Naive thymus-derived CD4-positive, alpha-beta T cell (primary cell): ENCODE results near the gene CEMP1. TPM values are rescaled to one million over a fixed set of nuclear protein-coding genes. Genes with fewer than 3 reads are reported as not detected.

Source experiments
- ATAC-seq: fragments of 150-1000 bp; cut with Tn5 transposase; 2 replicates; pipeline ENCODE4 v1.10.0; 2021; ENCODE audit warnings: mild to moderate bottlenecking, moderate library complexity
- CTCF ChIA-PET: fragments of 350-600 bp; sonication (Branson Sonifier 250); formaldehyde crosslinking; loops from one replicate; lab custom pipeline; 2021; ENCODE audit warnings: antibody characterized with exemption; lab: Charles Lee
- POLR2A ChIA-PET: fragments of 350-600 bp; sonication (Branson Sonifier 250); formaldehyde crosslinking; loops from one replicate; lab custom pipeline; 2021; ENCODE audit warnings: antibody characterized with exemption, inconsistent platforms; lab: Charles Lee
- DNase-seq, 9 donors: peaks; one replicate each; pipeline versions ENCODE4 v3.0.0 to v3.0.0-alpha.2; 2020 to 2022; ENCODE audit warnings: mixed read lengths in 1 of 9
- H3K27ac ChIP-seq: one replicate; pipeline ENCODE4 v1.7.0; 2013; ENCODE audit warnings: mild to moderate bottlenecking, low read depth, low read length, moderate library complexity
- H3K27me3 ChIP-seq, 2 donors: one replicate each; pipeline ENCODE4 v1.7.0; 2013; ENCODE audit warnings: low read length in 2 of 2, mild to moderate bottlenecking in 2 of 2, moderate library complexity in 2 of 2; ENCODE audit not compliant: control insufficient read depth in 2 of 2, insufficient read depth in 2 of 2
- H3K36me3 ChIP-seq, 3 experiments: 1 replicate in 2 of 3; 2 replicates in 1 of 3; pipeline ENCODE4 v1.7.0; 2013; ENCODE audit warnings: low read length in 3 of 3, mild to moderate bottlenecking in 3 of 3, moderate library complexity in 1 of 3; ENCODE audit not compliant: insufficient read depth in 3 of 3, control insufficient read depth in 2 of 3
- H3K4me1 ChIP-seq, 2 donors: one replicate each; pipeline ENCODE4 v1.7.0; 2013; ENCODE audit warnings: low read length in 2 of 2, mild to moderate bottlenecking in 2 of 2, moderate library complexity in 1 of 2; ENCODE audit not compliant: control insufficient read depth in 2 of 2, insufficient read depth in 2 of 2
- H3K4me3 ChIP-seq: 2 replicates; pipeline ENCODE4 v1.7.0; 2013; ENCODE audit warnings: mild to moderate bottlenecking, low read length
- H3K9me3 ChIP-seq, 3 experiments: 1 replicate in 2 of 3; 2 replicates in 1 of 3; pipeline ENCODE4 v1.7.0; 2013; ENCODE audit warnings: low read length in 3 of 3; ENCODE audit not compliant: control insufficient read depth in 2 of 3
- H3K27ac Mint-ChIP-seq, 9 donors: one replicate each; pipeline ENCODE4 v1.8.0; 2020 to 2022; ENCODE audit warnings: mixed read lengths in 9 of 9, mild to moderate bottlenecking in 8 of 9, moderate library complexity in 5 of 9, inconsistent platforms in 2 of 9
- H3K27me3 Mint-ChIP-seq, 5 donors: one replicate each; pipeline ENCODE4 v1.8.0; 2021 to 2022; ENCODE audit warnings: mixed read lengths in 5 of 5, mild to moderate bottlenecking in 1 of 5
- H3K36me3 Mint-ChIP-seq, 5 donors: one replicate each; pipeline ENCODE4 v1.8.0; 2020 to 2022; ENCODE audit warnings: mixed read lengths in 5 of 5, mild to moderate bottlenecking in 3 of 5, inconsistent platforms in 1 of 5
- H3K4me1 Mint-ChIP-seq, 7 donors: one replicate each; pipeline ENCODE4 v1.8.0; 2020 to 2022; ENCODE audit warnings: mixed read lengths in 7 of 7, mild to moderate bottlenecking in 3 of 7, inconsistent platforms in 1 of 7
- H3K4me3 Mint-ChIP-seq, 10 donors: one replicate each; pipeline ENCODE4 v1.8.0; 2020 to 2022; ENCODE audit warnings: mild to moderate bottlenecking in 10 of 10, mixed read lengths in 10 of 10, moderate library complexity in 6 of 10, inconsistent platforms in 2 of 10
- H3K9me3 Mint-ChIP-seq, 11 donors: one replicate each; pipeline ENCODE4 v1.8.0; 2020 to 2022; ENCODE audit warnings: mixed read lengths in 11 of 11, mild to moderate bottlenecking in 4 of 11, inconsistent platforms in 1 of 11, moderate library complexity in 1 of 11
- intact Hi-C, 2 donors: fragments of 100-400 bp; cut with micrococcal nuclease; formaldehyde crosslinking; loops; one replicate each; pipeline ENCODE4 v1.15.1; 2023
- microRNA-seq: library from miRNA; unstranded; fragments of <30 nt; microRNA quantifications from one replicate; pipeline ENCODE4 v1.2.0, GENCODE V29; 2022; ENCODE audit warnings: borderline microRNAs expressed
- polyA plus RNA-seq, 2 donors: library from polyadenylated mRNA; unstranded; fragments of 300-500 nt; fragmentation: Illumina TruSeq; gene quantifications; one replicate each; pipeline ENCODE4 v1.2.3, GENCODE V29; 2021
- total RNA-seq, 6 experiments: library from RNA in 5 of 6; stranded (reverse) in 5 of 6; gene quantifications; 1 replicate in 5 of 6; 2 replicates in 1 of 6; pipeline ENCODE4 v1.2.3 and lab custom pipeline; 2021 to 2026

Gene CEMP1
- total and polyA plus RNA-seq, 7 experiments from 2014 or later: 1.4 to 7.3 (median 3.3) TPM; not detected in 2

- CTCF ChIA-PET: no interaction called here
- POLR2A ChIA-PET: no interaction called here
- no peaks in the 10 kb centered on the region for H3K9me3 ChIP-seq
- H3K27ac Mint-ChIP-seq: no peak overlapping the region
- H3K27me3 Mint-ChIP-seq: peaks cover 0 to 3% (median 0%) of the 10 kb centered on the region in 5 donors
- no peaks in the 10 kb centered on the region for H3K36me3 ChIP-seq
- DNase-seq (no peak), ATAC-seq (no peak)
- peaks cover 7 to 40% (median 11%) of the 10 kb centered on the region in 7 donors for H3K4me1 Mint-ChIP-seq
- H3K4me1 ChIP-seq: peaks cover 7 to 10% of the 10 kb centered on the region in 2 donors
- H3K4me3 ChIP-seq: no peak overlapping the region
- intact Hi-C loops: no loop called here
- no peaks in the 10 kb centered on the region for H3K27me3 ChIP-seq
- no peaks in the 10 kb centered on the region for H3K9me3 Mint-ChIP-seq
- no peaks in the 10 kb centered on the region for H3K36me3 Mint-ChIP-seq
- no peak overlapping the region for H3K4me3 Mint-ChIP-seq
- no peak overlapping the region for H3K27ac ChIP-seq
Measured at GRCh38 chr16:2482249-2482648, 49.0 kb downstream of the CEMP1 start.

GRCh38 chr16:2481676-2482075 is 49.5 kb downstream of the CEMP1 start:
- no peaks in the 10 kb centered on the region for H3K36me3 Mint-ChIP-seq
- H3K9me3 Mint-ChIP-seq: no peaks in the 10 kb centered on the region
- no peak for DNase-seq
- Histone ChIP-seq H3K27ac (no peak overlapping the region), H3K36me3 (no peaks in the 10 kb centered on the region), H3K4me3 (no peak overlapping the region), H3K27me3 (no peaks in the 10 kb centered on the region), H3K4me1 (peaks cover 4 to 5% of the 10 kb centered on the region in 2 donors), H3K9me3 (no peaks in the 10 kb centered on the region)
- no peak overlapping the region for H3K27ac Mint-ChIP-seq
- intact Hi-C loops: no loop called here
- H3K4me1 Mint-ChIP-seq: peaks cover under 1 to 39% (median 9%) of the 10 kb centered on the region in 7 donors
- no peak overlapping the region for H3K4me3 Mint-ChIP-seq
- CTCF ChIA-PET: no interaction called here
- POLR2A ChIA-PET: no interaction called here
- peaks cover 0 to 3% (median 0%) of the 10 kb centered on the region in 5 donors for H3K27me3 Mint-ChIP-seq
- no peak for ATAC-seq

GRCh38 chr16:2480948-2481347 is 50.3 kb downstream of the CEMP1 start:
- intact Hi-C loops: no loop called here

More at GRCh38 chr16:2480948-2481347, 50.3 kb downstream of the CEMP1 start:
- ChIA-PET CTCF (no interaction called here), POLR2A (no interaction called here)
- Mint-ChIP-seq H3K27me3 (peaks cover 0 to 9% (median 0%) of the 10 kb centered on the region in 5 donors), H3K27ac (no peak overlapping the region), H3K4me3 (no peak overlapping the region), H3K36me3 (no peaks in the 10 kb centered on the region), H3K4me1 (peaks cover 6 to 42% (median 15%) of the 10 kb centered on the region in 7 donors), H3K9me3 (no peaks in the 10 kb centered on the region)
- no peak for DNase-seq
- Histone ChIP-seq H3K36me3 (no peaks in the 10 kb centered on the region), H3K27ac (no peak overlapping the region), H3K27me3 (no peaks in the 10 kb centered on the region), H3K4me1 (peaks cover 3 to 8% of the 10 kb centered on the region in 2 donors), H3K4me3 (no peak overlapping the region), H3K9me3 (no peaks in the 10 kb centered on the region)
- ATAC-seq: no peak

Small RNAs within 50 kb of the gene (microRNA-seq; reads per million reads assigned to microRNA genes)
- not detected for gene MIR3178

Other genes starting within 250 kb of the CEMP1 start
- 10 to 100 TPM in 1 of 5 experiments, 1 to 10 TPM in 4; 7.0 to 10.0 (median 8.1) TPM for gene ABCA3, start 190.7 kb downstream of the CEMP1 start, total RNA-seq
- 1 to 10 TPM; 1.7 to 1.8 TPM for gene ABCA3, start 190.7 kb downstream of the CEMP1 start, polyA plus RNA-seq
- gene CCNF, start 102.0 kb downstream of the CEMP1 start, total RNA-seq: 10 to 100 TPM in 1 of 5 experiments, 1 to 10 TPM in 4; 2.6 to 50.1 (median 3.4) TPM
- 1 to 10 TPM in 1 of 2 donors, under 1 TPM in 1; 0.41 to 5.9 TPM for gene CCNF, start 102.0 kb downstream of the CEMP1 start, polyA plus RNA-seq
- 10 to 100 TPM in 1 of 5 experiments, 1 to 10 TPM in 1, under 1 TPM in 2, not detected in 1; 0.32 to 16.7 (median 0.71) TPM for gene TEDC2, start 71.3 kb downstream of the CEMP1 start, total RNA-seq
- gene TEDC2, start 71.3 kb downstream of the CEMP1 start, polyA plus RNA-seq: under 1 TPM; 0.39 to 0.84 TPM
- gene NTN3, start 60.1 kb downstream of the CEMP1 start, total RNA-seq: not detected
- gene NTN3, start 60.1 kb downstream of the CEMP1 start, polyA plus RNA-seq: not detected
- gene TBC1D24, start 56.3 kb downstream of the CEMP1 start, total RNA-seq: 10 to 100 TPM in 2 of 5 experiments, 1 to 10 TPM in 3; 5.4 to 13.5 (median 9.2) TPM
- gene TBC1D24, start 56.3 kb downstream of the CEMP1 start, polyA plus RNA-seq: 1 to 10 TPM; 1.7 to 2.5 TPM
- gene ATP6V0C, start 17.5 kb downstream of the CEMP1 start, total RNA-seq: 100 to 1,000 TPM in 4 of 5 experiments, 10 to 100 TPM in 1; 98.2 to 303 (median 113) TPM
- gene ATP6V0C, start 17.5 kb downstream of the CEMP1 start, polyA plus RNA-seq: 10 to 100 TPM; 76.5 to 96.9 TPM
- 100 to 1,000 TPM in 4 of 5 experiments, 10 to 100 TPM in 1; 60.0 to 258 (median 112) TPM for gene AMDHD2, start 11.0 kb downstream of the CEMP1 start, total RNA-seq
- 10 to 100 TPM; 15.0 to 22.5 TPM for gene AMDHD2, start 11.0 kb downstream of the CEMP1 start, polyA plus RNA-seq
- 10 to 100 TPM; 52.2 to 71.5 (median 58.3) TPM for gene PDPK1, start 6.6 kb upstream of the CEMP1 start, total RNA-seq
- 10 to 100 TPM; 30.7 to 43.5 TPM for gene PDPK1, start 6.6 kb upstream of the CEMP1 start, polyA plus RNA-seq
- 10 to 100 TPM; 21.4 to 37.5 (median 24.6) TPM for gene KCTD5, start 151.1 kb upstream of the CEMP1 start, total RNA-seq
- 10 to 100 TPM; 15.7 to 26.2 TPM for gene KCTD5, start 151.1 kb upstream of the CEMP1 start, polyA plus RNA-seq
- gene PRSS27, start 188.8 kb upstream of the CEMP1 start, total RNA-seq: 1 to 10 TPM in 2 of 5 experiments, under 1 TPM in 3; 0.32 to 1.6 (median 0.98) TPM
- under 1 TPM in 1 of 2 donors, not detected in 1; 0.39 TPM for gene PRSS27, start 188.8 kb upstream of the CEMP1 start, polyA plus RNA-seq
- 1,000 to 10,000 TPM in 4 of 5 experiments, 100 to 1,000 TPM in 1; 590 to 1,259 (median 1,020) TPM for gene SRRM2, start 221.2 kb upstream of the CEMP1 start, total RNA-seq
- gene SRRM2, start 221.2 kb upstream of the CEMP1 start, polyA plus RNA-seq: 100 to 1,000 TPM in 1 of 2 donors, 10 to 100 TPM in 1; 52.1 to 119 TPM
- 100 to 1,000 TPM in 2 of 5 experiments, 10 to 100 TPM in 3; 65.3 to 242 (median 99.3) TPM for gene ELOB, start 245.9 kb upstream of the CEMP1 start, total RNA-seq
- 100 to 1,000 TPM; 136 to 252 TPM for gene ELOB, start 245.9 kb upstream of the CEMP1 start, polyA plus RNA-seq